Activated naive CD8-positive, alpha-beta T cell treated with anti-CD3 and anti-CD28 coated beads, Interleukin-2, amount 50 U/mL, for 24 hours (primary cell): ENCODE measurements around the gene OTUD7B.
"Not testable (repeated sequence)": the region's sequence is repeated elsewhere in the genome, so short reads cannot be mapped to it uniquely, and the experiment has no call there.

Source experiments
- ATAC-seq: fragments of 150-1000 bp; cut with Tn5 transposase; one replicate; pipeline ENCODE4 v1.10.0; 2021
- DNase-seq: peaks from one replicate; pipeline ENCODE4 v3.0.0; 2021
- H3K27ac Mint-ChIP-seq: one replicate; pipeline ENCODE4 v1.8.0; 2021; ENCODE audit warnings: mild to moderate bottlenecking, mixed read lengths
- H3K27me3 Mint-ChIP-seq: one replicate; pipeline ENCODE4 v1.8.0; 2021; ENCODE audit warnings: mixed read lengths
- H3K36me3 Mint-ChIP-seq: one replicate; pipeline ENCODE4 v1.8.0; 2021; ENCODE audit warnings: low read depth, mixed read lengths
- H3K4me1 Mint-ChIP-seq: one replicate; pipeline ENCODE4 v1.8.0; 2021; ENCODE audit warnings: mixed read lengths
- H3K4me3 Mint-ChIP-seq: one replicate; pipeline ENCODE4 v1.8.0; 2021; ENCODE audit warnings: mild to moderate bottlenecking, moderate library complexity, mixed read lengths
- H3K9me3 Mint-ChIP-seq: one replicate; pipeline ENCODE4 v1.8.0; 2021; ENCODE audit warnings: mixed read lengths

OTUD7B gene

GRCh38 chr1:149949911-149950310 is 60.6 kb downstream of the OTUD7B start:
- Mint-ChIP-seq H3K27me3 (no peaks in the 10 kb centered on the region), H3K27ac (no peak overlapping the region), H3K4me1 (no peaks in the 10 kb centered on the region), H3K36me3 (peaks cover 41% of the 10 kb centered on the region), H3K4me3 (no peak overlapping the region), H3K9me3 (no peaks in the 10 kb centered on the region)
- ATAC-seq (no peak), DNase-seq (no peak)

- Mint-ChIP-seq H3K4me1 (peaks cover 4% of the 10 kb centered on the region), H3K9me3 (no peaks in the 10 kb centered on the region), H3K27ac (no peak overlapping the region), H3K27me3 (no peaks in the 10 kb centered on the region), H3K36me3 (peaks cover 28% of the 10 kb centered on the region), H3K4me3 (no peak overlapping the region)
- ATAC-seq (no peak), DNase-seq (no peak)
Observed at GRCh38 chr1:149945206-149945605, 65.3 kb downstream of the OTUD7B start.

GRCh38 chr1:149942885-149943284 is 67.6 kb downstream of the OTUD7B start:
- Mint-ChIP-seq H3K4me3 (no peak overlapping the region), H3K4me1 (peaks cover 21% of the 10 kb centered on the region), H3K9me3 (no peaks in the 10 kb centered on the region), H3K27me3 (no peaks in the 10 kb centered on the region), H3K27ac (no peak overlapping the region), H3K36me3 (peaks cover 22% of the 10 kb centered on the region)
- ATAC-seq (no peak), DNase-seq (no peak)

GRCh38 chr1:149942207-149942606 is 68.3 kb downstream of the OTUD7B start:
- no peak overlapping the region for H3K4me3 Mint-ChIP-seq
- ATAC-seq (no peak), DNase-seq (no peak)
- peaks cover 17% of the 10 kb centered on the region for H3K36me3 Mint-ChIP-seq
- no peaks in the 10 kb centered on the region for H3K27me3 Mint-ChIP-seq
- H3K4me1 Mint-ChIP-seq: peaks cover 28% of the 10 kb centered on the region
- H3K27ac Mint-ChIP-seq: no peak overlapping the region
- no peaks in the 10 kb centered on the region for H3K9me3 Mint-ChIP-seq

GRCh38 chr1:149940427-149940826 is 70.1 kb downstream of the OTUD7B start:
- ATAC-seq: no peak
- Mint-ChIP-seq H3K9me3 (no peaks in the 10 kb centered on the region), H3K27ac (no peak overlapping the region), H3K27me3 (no peaks in the 10 kb centered on the region), H3K4me3 (no peak overlapping the region), H3K4me1 (peaks cover 36% of the 10 kb centered on the region), H3K36me3 (peaks cover 9% of the 10 kb centered on the region)
- DNase-seq: no peak

GRCh38 chr1:149938668-149939003 is 71.9 kb downstream of the OTUD7B start:
- not testable (repeated sequence) for H3K36me3 Mint-ChIP-seq, H3K9me3 Mint-ChIP-seq, ATAC-seq, H3K4me3 Mint-ChIP-seq, DNase-seq, H3K27me3 Mint-ChIP-seq
- H3K4me1 Mint-ChIP-seq: peaks cover 36% of the 10 kb centered on the region
- H3K27ac Mint-ChIP-seq: peak overlapping the region; percentile 79

- Mint-ChIP-seq H3K27ac (peak overlapping the region; percentile 43), H3K9me3 (no peaks in the 10 kb centered on the region), H3K4me1 (peaks cover 33% of the 10 kb centered on the region), H3K4me3 (peak overlapping the region; percentile 49), H3K36me3 (no peaks in the 10 kb centered on the region), H3K27me3 (no peaks in the 10 kb centered on the region)
- ATAC-seq (peak; percentile 74), DNase-seq (no peak)
Observed at GRCh38 chr1:149937759-149938158, 72.8 kb downstream of the OTUD7B start.

GRCh38 chr1:149936992-149937705 is 73.4 kb downstream of the OTUD7B start:
- Mint-ChIP-seq H3K9me3 (no peaks in the 10 kb centered on the region), H3K27ac (peak overlapping the region; percentile 43), H3K27me3 (no peaks in the 10 kb centered on the region), H3K4me3 (peak overlapping the region; percentile 49), H3K36me3 (no peaks in the 10 kb centered on the region), H3K4me1 (peaks cover 33% of the 10 kb centered on the region)
- DNase-seq: no peak
- no peak for ATAC-seq

GRCh38 chr1:149936170-149936991 is 74.1 kb downstream of the OTUD7B start, which contains the start of gene MTMR11:
Gene MTMR11, minus strand, starts transcription at chr1:149936879. Its CDS starts 232 bp downstream, at chr1:149936647.
- peak within 1 kb of the TSS; percentile 43 for H3K27ac Mint-ChIP-seq
- peaks cover 37% of the 10 kb centered on the region for H3K4me1 Mint-ChIP-seq
- H3K9me3 Mint-ChIP-seq: no peaks in the 10 kb centered on the region
- no peak for ATAC-seq
- H3K27me3 Mint-ChIP-seq: no peaks in the 10 kb centered on the region
- H3K4me3 Mint-ChIP-seq: peak within 1 kb of the TSS; percentile 49
- no peak for DNase-seq
- no peaks in the 10 kb centered on the region for H3K36me3 Mint-ChIP-seq

- Mint-ChIP-seq H3K27ac (no peak overlapping the region), H3K36me3 (no peaks in the 10 kb centered on the region), H3K4me1 (peaks cover 41% of the 10 kb centered on the region), H3K9me3 (no peaks in the 10 kb centered on the region), H3K27me3 (no peaks in the 10 kb centered on the region), H3K4me3 (no peak overlapping the region)
- DNase-seq (no peak), ATAC-seq (no peak)
Observed at GRCh38 chr1:149934356-149934755, 76.2 kb downstream of the OTUD7B start.

- ATAC-seq (no peak), DNase-seq (no peak)
- Mint-ChIP-seq H3K27ac (no peak overlapping the region), H3K4me1 (peaks cover 41% of the 10 kb centered on the region), H3K9me3 (no peaks in the 10 kb centered on the region), H3K36me3 (no peaks in the 10 kb centered on the region), H3K4me3 (no peak overlapping the region), H3K27me3 (no peaks in the 10 kb centered on the region)
Observed at GRCh38 chr1:149933208-149933607, 77.3 kb downstream of the OTUD7B start.

GRCh38 chr1:149932474-149932873 is 78.1 kb downstream of the OTUD7B start:
- H3K4me1 Mint-ChIP-seq: peaks cover 39% of the 10 kb centered on the region
- no peaks in the 10 kb centered on the region for H3K9me3 Mint-ChIP-seq
- DNase-seq: no peak
- peaks cover 4% of the 10 kb centered on the region for H3K36me3 Mint-ChIP-seq
- H3K27me3 Mint-ChIP-seq: no peaks in the 10 kb centered on the region
- H3K4me3 Mint-ChIP-seq: no peak overlapping the region
- H3K27ac Mint-ChIP-seq: no peak overlapping the region
- ATAC-seq: no peak

- Mint-ChIP-seq H3K27me3 (no peaks in the 10 kb centered on the region), H3K36me3 (peaks cover 10% of the 10 kb centered on the region), H3K4me1 (peaks cover 36% of the 10 kb centered on the region), H3K4me3 (no peak overlapping the region), H3K9me3 (no peaks in the 10 kb centered on the region), H3K27ac (no peak overlapping the region)
- no peak for ATAC-seq
- no peak for DNase-seq
Observed at GRCh38 chr1:149931212-149931790, 79.2 kb downstream of the OTUD7B start.

GRCh38 chr1:149929856-149930255 is 80.7 kb downstream of the OTUD7B start:
- no peak for ATAC-seq
- Mint-ChIP-seq H3K27me3 (no peaks in the 10 kb centered on the region), H3K4me3 (no peak overlapping the region), H3K9me3 (no peaks in the 10 kb centered on the region), H3K27ac (no peak overlapping the region), H3K4me1 (peaks cover 47% of the 10 kb centered on the region), H3K36me3 (peaks cover 23% of the 10 kb centered on the region)
- DNase-seq: no peak

- Mint-ChIP-seq H3K36me3 (peaks cover 38% of the 10 kb centered on the region), H3K27ac (peak overlapping the region; percentile 93), H3K4me1 (peaks cover 55% of the 10 kb centered on the region), H3K9me3 (no peaks in the 10 kb centered on the region), H3K4me3 (peak overlapping the region; percentile 96), H3K27me3 (no peaks in the 10 kb centered on the region)
- DNase-seq: no peak
- no peak for ATAC-seq
Observed at GRCh38 chr1:149928401-149928724, 82.2 kb downstream of the OTUD7B start.
